GM19328 (cell line): ENCODE measurements around the gene TENM3.
"Not testable (repeated sequence)": the region's sequence is repeated elsewhere in the genome, so short reads cannot be mapped to it uniquely, and the experiment has no call there.

ENCODE experiments used
- ATAC-seq: cut with Tn5 transposase; IDR thresholded peaks from one replicate; pipeline ENCODE4 v1.9.1; 2021; ENCODE audit warnings: mild to moderate bottlenecking, moderate library complexity; ENCODE audit not compliant: unreplicated experiment

Gene TENM3

DNA sequence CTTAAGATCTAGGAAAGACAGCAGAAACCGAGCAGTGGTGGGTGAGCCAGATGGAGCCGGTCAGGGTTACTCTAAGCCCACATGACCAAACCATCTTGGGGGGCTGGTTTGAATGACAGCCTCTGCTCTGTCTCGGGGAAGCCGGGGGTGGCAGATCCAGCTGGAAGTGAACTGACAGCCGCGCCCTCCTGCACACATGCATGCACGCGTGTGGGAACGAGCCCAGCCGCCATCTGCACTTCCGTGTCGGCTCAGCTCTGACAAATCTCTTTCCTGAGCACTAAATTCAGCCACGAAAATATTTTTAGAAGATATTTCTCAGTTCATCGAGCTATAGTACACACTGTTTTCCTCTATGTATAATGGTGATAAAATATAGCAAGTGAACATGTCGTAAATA, 558.4 kb downstream of the TENM3 start:
- no peak for ATAC-seq

GRCh38 chr4:182802621-182803020, 559.4 kb downstream of the TENM3 start:
- no peak for ATAC-seq

DNA sequence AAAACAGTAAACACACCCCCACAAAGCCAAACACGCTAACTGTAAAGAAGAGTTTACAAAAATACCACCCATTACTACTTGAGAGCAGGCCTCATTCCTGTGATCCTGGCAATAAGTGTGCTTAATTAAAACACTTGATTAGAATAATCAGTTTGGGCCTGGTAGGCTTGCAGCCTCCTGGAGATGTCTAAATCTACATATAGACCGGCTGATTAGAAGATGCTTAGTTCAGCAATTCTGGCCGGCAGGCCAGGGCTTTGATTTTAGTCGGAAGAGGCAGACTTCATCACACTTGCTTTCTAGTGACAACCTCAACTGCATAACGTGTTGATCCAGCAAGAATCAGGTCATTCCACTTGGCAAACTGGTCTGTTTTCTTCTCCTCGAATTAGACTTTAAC, 560.0 kb downstream of the TENM3 start:
- no peak for ATAC-seq

GRCh38 chr4:182804131-182804530, 560.9 kb downstream of the TENM3 start:
- ATAC-seq, result no peak

GRCh38 chr4:182805321-182805720, 562.1 kb downstream of the TENM3 start:
- ATAC-seq, result no peak

GRCh38 chr4:182805750-182806149, 562.5 kb downstream of the TENM3 start:
- no peak for ATAC-seq

GRCh38 chr4:182806259-182807252, 563.4 kb downstream of the TENM3 start:
- peak; percentile 42 for ATAC-seq

DNA sequence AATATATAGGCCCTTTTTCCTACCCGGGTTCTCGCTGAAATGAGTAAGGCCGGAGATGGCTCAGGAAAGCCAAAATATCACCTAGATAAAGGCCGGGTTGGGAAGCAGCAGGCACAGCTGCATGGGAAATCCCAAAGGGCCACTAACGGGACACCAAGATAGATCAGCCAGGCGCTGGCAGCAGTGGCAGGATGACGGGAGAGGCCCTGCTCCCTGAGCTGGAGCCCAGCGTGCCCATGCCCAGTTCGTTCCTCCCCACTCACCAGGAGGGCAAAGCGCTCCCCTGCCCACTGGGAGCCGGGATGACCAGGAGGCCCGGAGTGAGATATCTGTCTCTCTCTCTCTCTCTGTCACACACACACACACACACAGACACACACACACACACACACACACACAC, 564.1 kb downstream of the TENM3 start:
- ATAC-seq, result no peak

DNA sequence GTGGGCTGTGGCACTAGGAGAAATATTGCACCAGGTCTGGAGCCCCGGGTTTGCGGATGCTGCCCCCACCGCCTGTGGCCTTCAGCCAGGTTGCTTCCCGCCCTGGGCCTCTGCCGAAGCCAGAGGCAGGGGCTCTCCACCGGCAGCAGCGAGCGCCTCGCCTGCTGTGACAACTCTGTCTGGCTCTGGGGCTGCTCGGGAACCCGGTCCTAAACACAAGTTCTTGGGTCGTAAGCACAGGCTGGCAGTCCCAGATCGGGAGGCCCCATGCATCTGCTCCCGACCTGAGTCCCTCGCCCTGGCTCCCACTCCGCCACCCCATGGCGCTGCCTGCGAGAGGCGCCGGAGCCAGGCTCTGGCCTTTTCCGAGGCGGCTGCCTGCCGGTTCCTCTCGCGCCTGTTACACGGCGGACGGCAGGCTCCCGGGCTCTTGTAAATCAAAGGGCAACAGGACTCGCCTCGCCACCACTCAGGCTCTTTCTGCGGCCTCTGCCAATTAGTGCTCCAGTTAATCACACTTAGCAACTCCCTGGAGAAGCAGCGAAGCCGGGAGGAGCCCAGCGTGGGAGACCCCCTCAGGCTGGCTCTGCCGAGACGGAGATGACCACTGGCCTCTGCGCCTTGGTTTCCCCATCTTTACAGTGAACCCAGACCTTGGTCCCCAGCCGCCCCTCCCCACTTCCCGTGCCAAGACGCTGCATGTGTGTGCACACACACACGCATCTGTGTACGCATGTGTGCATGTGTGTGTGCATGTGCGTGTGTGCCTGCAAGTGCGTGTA, 564.8 kb downstream of the TENM3 start:
- no peak for ATAC-seq

GRCh38 chr4:182808673-182809416, 565.6 kb downstream of the TENM3 start:
- peak; percentile 83 for ATAC-seq

GRCh38 chr4:182809417-182810102, 566.4 kb downstream of the TENM3 start:
- peak; percentile 32 for ATAC-seq

DNA sequence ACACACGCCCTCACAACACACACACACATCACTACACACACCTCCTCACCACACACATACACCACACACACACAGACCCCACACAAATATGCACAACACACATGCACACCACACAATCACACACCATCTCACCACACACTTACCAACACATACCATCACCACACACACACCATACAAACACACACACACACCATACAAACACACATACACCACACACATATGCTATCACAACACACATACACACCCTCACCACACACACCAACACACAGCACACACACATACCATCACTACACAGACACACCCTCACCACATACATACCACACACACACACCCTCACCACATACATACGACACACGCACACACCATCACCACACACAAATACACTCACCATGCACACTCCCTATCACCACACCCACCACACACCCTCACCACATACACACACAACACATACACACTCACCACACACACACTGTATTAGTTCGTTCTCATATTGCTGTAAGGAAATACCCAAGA, 567.0 kb downstream of the TENM3 start:
- no peak for ATAC-seq

GRCh38 chr4:182812916-182813315, 569.7 kb downstream of the TENM3 start:
- no peak for ATAC-seq

- ATAC-seq, result not testable (repeated sequence)
Observed at GRCh38 chr4:182814065-182814464, 570.9 kb downstream of the TENM3 start.

DNA sequence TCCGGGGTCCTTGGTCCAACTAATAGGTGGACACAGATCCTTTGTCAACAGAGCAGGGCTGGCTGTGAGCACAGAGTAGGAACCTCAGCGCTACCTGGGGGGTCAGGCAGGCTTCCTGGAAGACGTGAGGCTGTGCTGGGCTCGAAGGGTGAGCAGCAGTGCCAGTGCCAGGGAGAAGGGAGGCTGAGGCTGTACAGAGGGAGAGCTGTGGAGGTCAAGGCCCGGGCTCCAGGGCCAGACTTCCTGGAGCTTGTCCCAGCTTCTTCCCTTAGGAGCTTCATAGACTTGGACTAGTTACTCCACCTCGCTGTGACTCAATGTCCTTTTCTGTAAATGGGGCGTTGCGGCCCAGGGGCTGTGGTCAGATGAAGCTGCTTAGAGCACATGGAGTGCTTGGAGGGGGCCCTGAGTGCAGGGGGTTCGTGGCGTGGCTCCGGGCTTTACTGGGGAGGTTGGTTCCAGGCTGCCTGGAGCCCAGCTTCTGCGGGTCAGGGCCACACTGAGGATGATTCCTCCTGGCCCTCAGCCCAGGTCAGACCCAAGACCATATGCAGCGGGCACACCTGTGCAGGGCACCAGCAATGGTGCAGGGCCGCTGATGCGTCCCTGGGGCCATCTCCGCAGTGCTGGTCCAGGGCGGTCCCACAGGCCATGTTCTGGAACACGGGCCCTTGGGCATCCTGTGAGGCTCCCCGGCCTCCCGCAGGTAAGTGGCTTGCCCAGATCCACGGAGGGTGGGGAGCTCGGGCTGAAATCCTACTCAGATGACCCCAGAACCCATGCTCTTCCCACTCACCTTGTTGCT, 575.9 kb downstream of the TENM3 start:
- ATAC-seq, result no peak

DNA sequence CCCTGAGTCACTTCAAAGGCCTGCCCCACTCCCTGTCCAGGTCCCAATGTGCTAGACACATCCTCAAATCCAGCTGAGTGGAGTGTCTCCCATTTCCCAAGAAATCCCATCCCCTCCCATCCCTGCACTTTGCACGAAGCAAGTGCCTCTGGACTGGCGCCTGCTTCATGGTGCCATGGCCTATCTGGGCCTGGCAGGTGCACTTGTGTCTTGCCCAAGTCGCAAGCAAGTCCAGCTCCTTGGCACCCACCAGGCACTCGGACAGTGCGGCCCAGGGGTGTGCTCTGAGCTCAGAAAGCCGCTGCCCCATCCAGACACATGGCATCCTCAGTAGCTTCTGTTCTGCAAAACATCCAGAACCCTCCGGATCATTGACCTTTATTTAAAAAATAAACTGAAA, 576.5 kb downstream of the TENM3 start:
- no peak for ATAC-seq

- no peak for ATAC-seq
Observed at GRCh38 chr4:182822554-182822953, 579.4 kb downstream of the TENM3 start.

GRCh38 chr4:182823576-182823975, 580.4 kb downstream of the TENM3 start:
- ATAC-seq, result peak; percentile 70

GRCh38 chr4:182825003-182825402, 581.8 kb downstream of the TENM3 start:
- no peak for ATAC-seq
